ENCODE measurements around the gene WSCD2. TPM values are rescaled to one million over a fixed set of nuclear protein-coding genes. Genes with fewer than 3 reads are reported as not detected.

WSCD2 gene
- total RNA-seq, 1 experiment from 2014 or later, result not detected

- CTCF ChIA-PET, result interaction anchor here (0.6 kb wide), 1 partner anchor 39 kb away, joined by 3 read pairs; no protein-coding TSS in a partner anchor
Observed at GRCh38 chr12:108152170-108152538, 23.1 kb downstream of the WSCD2 start.

GRCh38 chr12:108156717-108157116 lies 27.6 kb downstream of the WSCD2 start:
- CTCF ChIA-PET, result no interaction called here
- no peaks in the 10 kb centered on the region for H3K36me3 Mint-ChIP-seq (ENCODE audit: insufficient read depth, unreplicated experiment)
- H3K9me3 Mint-ChIP-seq (ENCODE audit: unreplicated experiment), result no peaks in the 10 kb centered on the region
- POLR2A ChIA-PET, result no interaction called here
- no TSS peak for BruUV-seq (replicated peaks)
- DNase-seq (ENCODE audit: unreplicated experiment), result no peak
- no peaks in the 10 kb centered on the region for H3K4me1 Mint-ChIP-seq (ENCODE audit: insufficient read depth, unreplicated experiment)
- TF ChIP-seq CTCF (IDR thresholded peaks at IDR 0.05; ENCODE audit: unreplicated experiment), result no peak
- H3K27me3 Mint-ChIP-seq (ENCODE audit: insufficient read depth, unreplicated experiment), result peaks cover 10% of the 10 kb centered on the region
- intact Hi-C loops (cut with micrococcal nuclease), result no loop called here
- H3K27ac Mint-ChIP-seq (ENCODE audit: low read depth, unreplicated experiment), result no peak overlapping the region
- no peak overlapping the region for H3K4me3 Mint-ChIP-seq (ENCODE audit: unreplicated experiment)

More at GRCh38 chr12:108152170-108152538, 23.1 kb downstream of the WSCD2 start:
- H3K27ac Mint-ChIP-seq (ENCODE audit: low read depth, unreplicated experiment), result no peak overlapping the region
- POLR2A ChIA-PET, result no interaction called here
- H3K27me3 Mint-ChIP-seq (ENCODE audit: insufficient read depth, unreplicated experiment), result peaks cover 17% of the 10 kb centered on the region
- TF ChIP-seq CTCF (IDR thresholded peaks at IDR 0.05; ENCODE audit: unreplicated experiment), result no peak
- H3K9me3 Mint-ChIP-seq (ENCODE audit: unreplicated experiment), result no peaks in the 10 kb centered on the region
- DNase-seq (ENCODE audit: unreplicated experiment), result no peak
- BruUV-seq (replicated peaks), result no TSS peak
- H3K4me1 Mint-ChIP-seq (ENCODE audit: insufficient read depth, unreplicated experiment), result no peaks in the 10 kb centered on the region
- H3K4me3 Mint-ChIP-seq (ENCODE audit: unreplicated experiment), result no peak overlapping the region
- intact Hi-C loops (cut with micrococcal nuclease), result no loop called here
- no peaks in the 10 kb centered on the region for H3K36me3 Mint-ChIP-seq (ENCODE audit: insufficient read depth, unreplicated experiment)

GRCh38 chr12:108157870-108158459 lies 28.9 kb downstream of the WSCD2 start:
- H3K4me3 Mint-ChIP-seq (ENCODE audit: unreplicated experiment), result no peak overlapping the region

GRCh38 chr12:108162207-108162606 lies 33.1 kb downstream of the WSCD2 start:
- peaks cover 4% of the 10 kb centered on the region for H3K27me3 Mint-ChIP-seq (ENCODE audit: insufficient read depth, unreplicated experiment)
- TF ChIP-seq CTCF (IDR thresholded peaks at IDR 0.05; ENCODE audit: unreplicated experiment), result no peak
- H3K4me3 Mint-ChIP-seq (ENCODE audit: unreplicated experiment), result no peak overlapping the region
- BruUV-seq (replicated peaks), result no TSS peak
- CTCF ChIA-PET, result no interaction called here
- no peaks in the 10 kb centered on the region for H3K36me3 Mint-ChIP-seq (ENCODE audit: insufficient read depth, unreplicated experiment)
- H3K4me1 Mint-ChIP-seq (ENCODE audit: insufficient read depth, unreplicated experiment), result no peaks in the 10 kb centered on the region
- POLR2A ChIA-PET, result no interaction called here
- no peaks in the 10 kb centered on the region for H3K9me3 Mint-ChIP-seq (ENCODE audit: unreplicated experiment)
- DNase-seq (ENCODE audit: unreplicated experiment), result no peak
- no peak overlapping the region for H3K27ac Mint-ChIP-seq (ENCODE audit: low read depth, unreplicated experiment)
- intact Hi-C loops (cut with micrococcal nuclease), result no loop called here

More at GRCh38 chr12:108157870-108158459, 28.9 kb downstream of the WSCD2 start:
- ChIA-PET CTCF (interaction anchor here (0.7 kb wide), 1 partner anchor 22 kb away, joined by 4 read pairs; no protein-coding TSS in a partner anchor), POLR2A (no interaction called here)
- intact Hi-C loops (cut with micrococcal nuclease), result no loop called here
- no peak overlapping the region for H3K27ac Mint-ChIP-seq (ENCODE audit: low read depth, unreplicated experiment)
- H3K36me3 Mint-ChIP-seq (ENCODE audit: insufficient read depth, unreplicated experiment), result no peaks in the 10 kb centered on the region
- DNase-seq (ENCODE audit: unreplicated experiment), result no peak
- H3K4me1 Mint-ChIP-seq (ENCODE audit: insufficient read depth, unreplicated experiment), result no peaks in the 10 kb centered on the region
- H3K9me3 Mint-ChIP-seq (ENCODE audit: unreplicated experiment), result no peaks in the 10 kb centered on the region
- BruUV-seq (replicated peaks), result no TSS peak
- TF ChIP-seq CTCF (IDR thresholded peaks at IDR 0.05; ENCODE audit: unreplicated experiment), result no peak
- H3K27me3 Mint-ChIP-seq (ENCODE audit: insufficient read depth, unreplicated experiment), result peaks cover 10% of the 10 kb centered on the region

Measured in MCF 10A (cell line).